NCI-H82 (cell line): ENCODE measurements around the gene PRR23E.

ENCODE experiments used
- DNase-seq: peaks from one replicate; lab custom pipeline; 2025; lab: John Stamatoyannopoulos, UW

PRR23E gene

DNA sequence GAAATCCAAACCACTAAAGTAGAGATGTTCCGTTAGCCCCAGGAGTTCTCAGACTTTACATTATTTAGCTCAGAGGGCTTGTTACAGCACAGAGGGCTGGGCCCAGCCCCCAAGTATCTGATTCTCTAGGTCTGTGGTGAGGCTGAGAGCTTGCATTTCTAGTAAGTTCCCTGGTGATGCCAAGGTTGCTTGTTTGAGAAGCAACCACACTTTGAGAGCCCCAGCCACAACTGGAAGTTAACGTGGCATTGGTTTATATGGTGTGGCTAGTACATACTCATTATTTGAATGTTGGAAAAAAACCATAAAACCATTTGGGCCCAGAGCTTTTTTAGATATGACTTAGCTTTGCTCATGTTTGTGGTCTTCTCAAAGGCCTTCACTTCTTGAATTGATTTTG is 35.9 kb downstream of the PRR23E start:
- DNase-seq, result no peak

DNA sequence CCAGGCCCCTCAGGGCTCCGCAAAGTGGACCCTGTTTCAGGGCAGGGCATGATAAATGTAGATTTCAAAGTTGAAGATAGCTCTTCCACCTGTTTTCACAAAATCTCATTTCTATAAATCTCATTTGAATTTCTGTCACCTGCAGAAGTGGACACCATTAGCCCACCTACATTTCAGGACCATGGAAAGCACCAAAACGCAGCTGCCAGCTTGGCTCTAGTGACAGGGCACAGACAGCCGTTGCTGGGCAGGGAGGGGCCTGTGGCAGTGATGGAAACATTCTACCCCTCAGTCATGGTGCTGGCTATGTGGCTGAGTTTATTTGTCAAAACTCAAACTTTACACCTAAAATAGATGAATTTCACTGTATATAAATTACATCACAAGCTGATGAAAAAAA is 40.4 kb downstream of the PRR23E start:
- no peak for DNase-seq

GRCh38 chr3:127234778-127235177 is 41.8 kb downstream of the PRR23E start:
- DNase-seq, result no peak

GRCh38 chr3:127235706-127236105 is 42.8 kb downstream of the PRR23E start:
- DNase-seq, result no peak

GRCh38 chr3:127237835-127238234 is 44.9 kb downstream of the PRR23E start:
- DNase-seq, result no peak

GRCh38 chr3:127238602-127239001 is 45.7 kb downstream of the PRR23E start:
- no peak for DNase-seq

DNA sequence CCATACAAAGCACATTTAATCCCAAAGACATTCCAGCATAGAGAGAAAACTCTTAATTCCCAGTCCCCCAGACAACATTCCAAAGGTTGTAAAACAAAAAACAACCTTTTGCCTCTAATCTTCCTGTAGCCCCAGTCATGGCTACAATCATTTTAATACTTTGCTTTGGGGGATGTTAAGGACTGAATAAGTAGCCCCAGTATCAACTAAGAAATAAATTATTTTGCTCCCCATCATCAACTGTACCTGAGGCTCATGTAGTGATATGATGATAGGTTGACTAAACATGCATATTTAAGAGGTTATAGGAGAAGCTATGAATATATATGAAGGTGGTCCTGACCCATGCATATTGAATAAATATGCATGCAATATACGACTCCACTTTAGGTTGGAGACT is 54.4 kb downstream of the PRR23E start:
- DNase-seq, result no peak
